CD4-positive, alpha-beta memory T cell (primary cell): ENCODE results near the gene PRODH2. TPM values are rescaled to one million over a fixed set of nuclear protein-coding genes. Genes with fewer than 3 reads are reported as not detected.

ENCODE experiments used
- CTCF ChIA-PET: fragments of 350-600 bp; sonication (Branson Sonifier 250); formaldehyde crosslinking; loops from one replicate; lab custom pipeline; 2021; ENCODE audit warnings: inconsistent platforms; ENCODE audit not compliant: partially characterized antibody; lab: Charles Lee
- POLR2A ChIA-PET: fragments of 350-600 bp; sonication (Branson Sonifier 250); formaldehyde crosslinking; loops from one replicate; lab custom pipeline; 2021; ENCODE audit not compliant: partially characterized antibody; lab: Charles Lee
- DNase-seq, 5 donors: peaks; one replicate each; pipeline versions ENCODE4 v3.0.0 to v3.0.0-alpha.2; 2020 to 2022; ENCODE audit warnings: mixed read lengths in 1 of 5
- H3K27ac ChIP-seq: one replicate; pipeline ENCODE4 v1.7.0; 2013; ENCODE audit warnings: low read depth, low read length
- H3K27me3 ChIP-seq: 2 replicates; pipeline ENCODE4 v1.7.0; 2013; ENCODE audit warnings: mild to moderate bottlenecking, low read length, moderate library complexity; ENCODE audit not compliant: insufficient read depth
- H3K36me3 ChIP-seq: 2 replicates; pipeline ENCODE4 v1.7.0; 2013; ENCODE audit warnings: mild to moderate bottlenecking, low read length, moderate library complexity; ENCODE audit not compliant: insufficient read depth
- H3K4me1 ChIP-seq: 2 replicates; pipeline ENCODE4 v1.7.0; 2013; ENCODE audit warnings: mild to moderate bottlenecking, low read length, moderate library complexity; ENCODE audit not compliant: insufficient read depth
- H3K4me3 ChIP-seq, 2 donors: one replicate each; pipeline ENCODE4 v1.7.0; 2013; ENCODE audit warnings: low read length in 2 of 2, mild to moderate bottlenecking in 1 of 2
- H3K9me3 ChIP-seq, 2 donors: one replicate each; pipeline ENCODE4 v1.7.0; 2013; ENCODE audit warnings: low read length in 2 of 2, control low read depth in 1 of 2; ENCODE audit not compliant: control insufficient read depth in 1 of 2
- H3K27ac Mint-ChIP-seq, 7 donors: one replicate each; pipeline ENCODE4 v1.8.0; 2020 to 2021; ENCODE audit warnings: mixed read lengths in 7 of 7, mild to moderate bottlenecking in 6 of 7, inconsistent platforms in 3 of 7, moderate library complexity in 3 of 7
- H3K27me3 Mint-ChIP-seq, 2 donors: one replicate each; pipeline ENCODE4 v1.8.0; 2020 to 2021; ENCODE audit warnings: mixed read lengths in 2 of 2
- H3K36me3 Mint-ChIP-seq, 2 donors: one replicate each; pipeline ENCODE4 v1.8.0; 2020 to 2021; ENCODE audit warnings: mixed read lengths in 2 of 2, inconsistent platforms in 1 of 2, mild to moderate bottlenecking in 1 of 2
- H3K4me1 Mint-ChIP-seq, 4 donors: one replicate each; pipeline ENCODE4 v1.8.0; 2020 to 2021; ENCODE audit warnings: mixed read lengths in 4 of 4, mild to moderate bottlenecking in 1 of 4
- H3K4me3 Mint-ChIP-seq, 8 donors: one replicate each; pipeline ENCODE4 v1.8.0; 2020 to 2021; ENCODE audit warnings: mixed read lengths in 8 of 8, mild to moderate bottlenecking in 7 of 8, moderate library complexity in 6 of 8, inconsistent platforms in 3 of 8
- H3K9me3 Mint-ChIP-seq, 8 donors: one replicate each; pipeline ENCODE4 v1.8.0; 2020 to 2021; ENCODE audit warnings: mixed read lengths in 8 of 8, mild to moderate bottlenecking in 5 of 8, inconsistent platforms in 3 of 8, moderate library complexity in 1 of 8
- intact Hi-C: fragments of 100-400 bp; cut with micrococcal nuclease; formaldehyde crosslinking; loops from one replicate; pipeline ENCODE4 v1.15.1; 2023
- polyA plus RNA-seq, 2 donors: library from polyadenylated mRNA; unstranded; fragments of 300-500 nt; fragmentation: Illumina TruSeq; gene quantifications; one replicate each; pipeline ENCODE4 v1.2.3, GENCODE V29; 2021
- total RNA-seq, 2 experiments: library from RNA; stranded (reverse); gene quantifications; one replicate each; pipeline ENCODE4 v1.2.3, GENCODE V29; 2021

Gene PRODH2
- total and polyA plus RNA-seq, 4 experiments from 2014 or later = not detected

DNA sequence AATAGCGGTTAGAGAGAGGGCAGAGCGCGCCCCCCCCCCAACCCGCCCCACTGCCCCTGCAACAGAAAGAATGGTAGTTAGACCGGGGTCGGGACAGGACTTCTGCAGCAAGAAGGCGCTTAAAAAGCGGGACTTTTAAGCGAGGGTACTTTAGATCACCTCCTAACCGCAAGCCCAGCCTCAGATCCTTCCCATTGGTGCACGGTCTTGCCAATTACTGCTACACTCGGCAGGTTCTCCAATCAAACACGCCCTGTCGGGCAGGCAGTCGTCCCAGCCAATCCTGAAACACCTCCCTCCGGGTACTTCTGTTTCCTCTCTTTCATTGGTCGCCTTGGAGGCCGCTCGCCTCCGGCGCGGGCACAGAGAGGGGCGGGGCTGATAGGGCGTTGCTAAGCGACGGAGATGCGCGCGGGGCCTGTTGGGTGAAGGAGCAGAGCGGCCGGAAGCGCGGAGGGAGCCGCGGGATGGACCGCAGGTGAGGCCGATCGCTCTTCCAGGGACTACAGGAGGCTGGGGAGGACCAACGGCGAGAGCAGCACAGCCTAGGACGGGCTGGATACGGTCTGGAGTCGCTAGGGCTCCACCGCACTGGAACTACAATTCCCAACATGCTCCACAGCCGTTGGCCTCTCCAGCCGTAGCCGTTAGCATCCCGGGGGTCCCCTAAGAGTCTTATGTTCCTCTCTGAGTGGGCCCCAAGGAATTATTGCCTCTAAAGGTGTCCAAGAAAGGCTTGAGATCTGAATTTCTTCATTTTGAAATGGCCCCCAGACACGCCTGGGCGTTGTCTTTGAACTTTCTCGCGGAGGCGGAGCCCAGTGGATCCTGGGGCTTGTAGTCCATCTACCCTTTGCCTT lies 54.7 kb downstream of the PRODH2 start, which contains the start of gene PROSER3:
PROSER3 (plus strand) TSS at position 428 of the 860 bp plus-strand sequence; CDS start at position 468, 40 bp downstream.
- Mint-ChIP-seq H3K4me3 (peak within 1 kb of the TSS; percentile 94 to 100 (median 98)), H3K9me3 (peaks cover 0 to 3% (median 0%) of the 10 kb centered on the region in 8 donors), H3K4me1 (peaks cover 17 to 40% (median 27%) of the 10 kb centered on the region in 4 donors), H3K27ac (peak within 1 kb of the TSS; percentile 94 to 99 (median 97)), H3K36me3 (peaks cover 11 to 28% of the 10 kb centered on the region in 2 donors), H3K27me3 (peaks cover 0 to 2% of the 10 kb centered on the region in 2 donors)
- Histone ChIP-seq H3K4me3 (peak within 1 kb of the TSS; percentile 90 to 91), H3K4me1 (peaks cover 36% of the 10 kb centered on the region), H3K36me3 (peaks cover 15% of the 10 kb centered on the region), H3K27ac (peak within 1 kb of the TSS; percentile 89), H3K27me3 (no peaks in the 10 kb centered on the region), H3K9me3 (no peaks in the 10 kb centered on the region)
- DNase-seq = peak; percentile 99 to 100 (median 100)
- CTCF ChIA-PET = interaction anchor here (1.3 kb wide), 2 partner anchors 10 to 247 kb away, joined by 3 to 5 read pairs; partner anchors contain the start of gene LIN37
- intact Hi-C loops = loop anchor here (1.0 kb wide), 4 partner anchors 10 to 173 kb away; partner anchors contain the start of genes ARHGAP33 and LIN37
- POLR2A ChIA-PET = interaction anchor here (0.7 to 3.6 kb wide), 5 partner anchors 10 to 56 kb away, joined by 3 to 23 read pairs (median 16); partner anchors contain the start of genes IGFLR1, LIN37, PSENEN and U2AF1L4

DNA sequence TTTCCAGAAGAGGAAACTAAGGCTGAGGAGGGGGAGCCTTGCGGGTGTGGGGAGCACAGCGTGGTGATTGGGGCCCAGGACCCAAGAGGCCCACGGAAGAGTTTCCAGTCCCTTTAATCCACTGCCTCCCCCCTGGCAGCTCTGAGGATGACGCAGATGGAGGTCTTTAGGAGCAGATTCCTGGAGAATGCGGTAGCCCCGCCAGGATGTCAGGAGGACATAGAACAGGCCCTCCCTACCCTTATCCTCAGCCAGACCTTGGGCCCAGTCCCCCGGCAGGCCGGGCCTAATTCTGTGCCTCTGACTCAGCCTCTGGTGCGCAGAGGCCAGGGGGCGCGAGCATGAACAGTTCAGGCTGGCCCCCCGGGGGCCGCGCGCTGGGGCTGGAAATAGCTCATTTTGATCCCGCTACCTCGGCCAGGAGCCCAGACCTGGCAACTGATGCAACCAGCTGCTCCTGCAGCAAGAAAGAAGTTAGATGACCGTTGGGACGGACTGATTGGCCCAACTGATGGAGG lies 55.4 kb downstream of the PRODH2 start:
- peaks cover 11 to 27% of the 10 kb centered on the region in 2 donors for H3K36me3 Mint-ChIP-seq
- H3K27ac Mint-ChIP-seq = peak overlapping the region in 6 of 7 donors; percentile 9 to 99 (median 95)
- peaks cover 36% of the 10 kb centered on the region for H3K4me1 ChIP-seq
- intact Hi-C loops = no loop called here
- no peak for DNase-seq
- ChIA-PET POLR2A (interaction anchor here (0.7 to 3.6 kb wide), 5 partner anchors 9 to 55 kb away, joined by 3 to 23 read pairs (median 16); partner anchors contain the start of genes IGFLR1, LIN37, PSENEN and U2AF1L4), CTCF (interaction anchor here (1.3 kb wide), 2 partner anchors 9 to 247 kb away, joined by 3 to 5 read pairs; partner anchors contain the start of gene LIN37)
- H3K4me1 Mint-ChIP-seq = peaks cover 17 to 40% (median 27%) of the 10 kb centered on the region in 4 donors
- H3K36me3 ChIP-seq = peaks cover 20% of the 10 kb centered on the region
- H3K4me3 ChIP-seq = peak overlapping the region in 1 of 2 donors; percentile 91
- no peaks in the 10 kb centered on the region for H3K27me3 ChIP-seq
- H3K27ac ChIP-seq = peak overlapping the region; percentile 89
- H3K9me3 Mint-ChIP-seq = peaks cover 0 to 3% (median 0%) of the 10 kb centered on the region in 8 donors
- H3K27me3 Mint-ChIP-seq = peaks cover 0 to 2% of the 10 kb centered on the region in 2 donors
- peak overlapping the region; percentile 94 to 100 (median 98) for H3K4me3 Mint-ChIP-seq
- H3K9me3 ChIP-seq = no peaks in the 10 kb centered on the region

DNA sequence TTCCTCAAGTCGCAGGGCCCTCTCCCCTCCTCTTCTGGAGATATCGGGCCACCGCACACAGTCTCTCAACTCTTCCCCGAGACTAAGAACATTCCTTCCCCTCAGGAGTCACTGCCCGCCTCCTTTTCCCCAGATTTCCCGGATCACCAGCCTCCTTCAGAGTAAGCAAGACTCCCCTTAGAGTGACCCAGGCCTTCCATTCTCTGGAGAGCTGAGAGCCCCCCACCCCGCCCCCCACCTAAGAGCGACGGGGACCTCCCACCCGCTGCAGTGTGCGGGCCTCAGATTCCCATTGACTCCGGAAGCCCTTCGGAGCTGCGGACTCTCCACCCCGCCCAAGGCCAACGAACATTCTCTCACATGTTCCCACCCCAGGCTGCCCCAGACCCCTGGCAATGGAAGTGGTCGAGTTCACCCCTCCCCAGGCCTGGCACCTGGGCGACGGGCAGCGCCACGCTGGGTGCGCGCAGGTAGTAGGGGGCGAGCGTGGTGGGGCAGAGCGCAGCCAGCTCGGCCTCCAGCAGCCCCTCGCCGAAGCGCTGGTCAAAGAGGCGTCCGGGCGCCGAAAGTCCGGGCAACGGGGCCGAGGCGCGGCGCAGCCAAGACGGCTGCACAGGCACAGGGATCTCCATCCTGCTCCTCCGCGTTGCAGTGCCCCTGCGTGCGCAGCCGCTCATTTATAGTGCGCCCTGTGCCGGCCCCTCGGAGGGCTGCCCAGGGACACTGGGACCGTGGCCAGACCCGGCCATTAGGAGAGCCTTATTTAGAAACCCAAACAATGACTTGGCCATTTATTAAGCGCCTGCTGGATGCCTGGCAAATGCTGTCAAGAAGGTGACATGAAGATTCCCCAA lies 56.0 kb downstream of the PRODH2 start, which contains the start of gene HSPB6:
HSPB6 (minus strand) TSS at position 653 of the 854 bp plus-strand sequence; CDS start at position 632, 21 bp downstream.
- Histone ChIP-seq H3K36me3 (peaks cover 23% of the 10 kb centered on the region), H3K27ac (peak within 1 kb of the TSS; percentile 89), H3K27me3 (no peaks in the 10 kb centered on the region), H3K4me3 (peak within 1 kb of the TSS in 1 of 2 donors; percentile 91), H3K4me1 (peaks cover 36% of the 10 kb centered on the region), H3K9me3 (no peaks in the 10 kb centered on the region)
- Mint-ChIP-seq H3K27me3 (peaks cover 0 to 2% of the 10 kb centered on the region in 2 donors), H3K36me3 (peaks cover 6 to 22% of the 10 kb centered on the region in 2 donors), H3K9me3 (peaks cover 0 to 3% (median 0%) of the 10 kb centered on the region in 8 donors), H3K4me3 (peak within 1 kb of the TSS; percentile 94 to 100 (median 98)), H3K4me1 (peaks cover 17 to 40% (median 27%) of the 10 kb centered on the region in 4 donors), H3K27ac (peak within 1 kb of the TSS; percentile 94 to 99 (median 97))
- CTCF ChIA-PET = interaction anchor here (1.3 kb wide), 2 partner anchors 9 to 246 kb away, joined by 3 to 5 read pairs; partner anchors contain the start of gene LIN37
- intact Hi-C loops = no loop called here
- POLR2A ChIA-PET = interaction anchor here (0.7 to 3.6 kb wide), 5 partner anchors 8 to 54 kb away, joined by 3 to 23 read pairs (median 16); partner anchors contain the start of genes IGFLR1, LIN37, PSENEN and U2AF1L4
- DNase-seq = no peak

DNA sequence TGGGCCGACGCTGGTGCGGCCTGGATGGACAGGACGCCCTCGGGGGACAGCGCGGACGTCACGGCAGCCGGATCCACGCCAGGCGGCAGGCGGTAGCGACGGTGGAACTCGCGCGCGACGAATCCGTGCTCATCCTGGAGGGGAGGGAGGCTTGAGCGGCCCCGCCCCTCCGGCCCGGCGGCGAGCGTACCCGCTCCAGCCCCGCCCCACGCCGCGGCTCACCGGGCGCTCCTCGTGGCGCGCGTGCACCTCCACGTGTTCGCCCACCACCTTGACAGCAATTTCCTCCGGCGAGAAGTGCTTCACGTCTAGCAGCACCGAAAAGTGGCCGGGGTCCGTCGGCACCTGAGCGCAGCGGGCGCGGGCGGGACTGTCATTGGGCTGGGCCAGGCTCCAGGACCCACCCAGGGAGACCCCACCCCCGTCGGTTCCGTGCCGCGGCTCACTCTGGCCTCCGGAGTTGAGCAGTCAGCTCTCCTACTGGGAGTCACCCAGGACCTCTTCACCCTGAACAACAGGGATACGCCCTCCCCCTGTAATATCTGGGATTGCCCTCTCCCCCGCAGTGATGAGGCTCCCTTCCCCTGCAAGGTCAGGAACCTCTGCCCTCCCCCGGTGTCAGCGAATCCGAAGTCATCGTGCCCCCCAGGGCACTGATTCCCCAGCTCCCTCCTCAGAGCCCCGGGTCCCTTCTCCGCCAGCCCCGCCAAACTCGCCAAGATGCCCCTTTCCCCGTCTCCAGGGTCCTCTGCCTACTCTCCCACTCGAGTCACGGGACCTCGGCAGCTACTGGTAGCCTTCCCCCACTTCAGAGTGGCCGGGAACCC lies 56.9 kb downstream of the PRODH2 start:
- Mint-ChIP-seq H3K4me1 (peaks cover 17 to 40% (median 27%) of the 10 kb centered on the region in 4 donors), H3K4me3 (peak overlapping the region in 7 of 8 donors; percentile 13 to 61 (median 34)), H3K36me3 (peaks cover 6 to 22% of the 10 kb centered on the region in 2 donors), H3K27ac (peak overlapping the region in 4 of 7 donors; percentile 41 to 59 (median 50)), H3K9me3 (peaks cover 0 to 3% (median 0%) of the 10 kb centered on the region in 8 donors), H3K27me3 (peaks cover 0 to 2% of the 10 kb centered on the region in 2 donors)
- ChIA-PET POLR2A (interaction anchor here (2.4 to 3.6 kb wide), 4 partner anchors 7 to 16 kb away, joined by 14 to 23 read pairs (median 16); partner anchors contain the start of genes IGFLR1, LIN37, PSENEN and U2AF1L4), CTCF (no interaction called here)
- peak; percentile 57 to 69 (median 68) for DNase-seq
- Histone ChIP-seq H3K4me3 (no peak overlapping the region), H3K36me3 (peaks cover 23% of the 10 kb centered on the region), H3K27me3 (no peaks in the 10 kb centered on the region), H3K4me1 (peaks cover 36% of the 10 kb centered on the region), H3K9me3 (no peaks in the 10 kb centered on the region), H3K27ac (no peak overlapping the region)
- intact Hi-C loops = no loop called here

DNA sequence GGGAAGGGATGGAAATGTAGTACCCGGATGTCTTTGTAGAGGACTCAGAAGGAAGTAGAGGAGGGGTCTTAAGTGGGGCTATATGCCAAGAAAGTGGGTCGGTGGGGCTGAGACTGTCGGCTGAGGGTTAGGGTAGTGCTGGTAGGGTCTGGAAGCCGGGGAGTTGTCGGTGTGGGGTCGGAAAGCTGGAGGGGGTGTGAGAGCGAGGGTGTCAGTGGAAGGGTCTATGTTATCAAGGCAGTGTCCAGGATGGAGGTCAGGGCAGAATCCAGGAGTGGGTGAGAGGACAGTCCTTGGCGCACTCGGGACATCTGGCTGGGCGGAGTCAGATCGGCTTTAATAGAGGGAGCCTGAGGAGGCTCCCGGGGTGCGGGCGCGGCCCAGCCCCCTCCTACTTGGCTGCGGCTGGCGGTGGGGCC lies 57.5 kb downstream of the PRODH2 start:
- Histone ChIP-seq H3K27ac (no peak overlapping the region), H3K9me3 (no peaks in the 10 kb centered on the region), H3K36me3 (peaks cover 23% of the 10 kb centered on the region), H3K4me1 (peaks cover 36% of the 10 kb centered on the region), H3K4me3 (no peak overlapping the region), H3K27me3 (no peaks in the 10 kb centered on the region)
- Mint-ChIP-seq H3K27me3 (peaks cover 0 to 2% of the 10 kb centered on the region in 2 donors), H3K4me1 (peaks cover 17 to 40% (median 27%) of the 10 kb centered on the region in 4 donors), H3K27ac (peak overlapping the region in 3 of 7 donors; percentile 27 to 41 (median 32)), H3K9me3 (peaks cover 0 to 3% (median 0%) of the 10 kb centered on the region in 8 donors), H3K4me3 (peak overlapping the region in 7 of 8 donors; percentile 13 to 65 (median 40)), H3K36me3 (peaks cover 6 to 22% of the 10 kb centered on the region in 2 donors)
- ChIA-PET CTCF (no interaction called here), POLR2A (interaction anchor here (2.9 to 3.6 kb wide), 3 partner anchors 10 to 15 kb away, joined by 16 to 23 read pairs (median 16); partner anchors contain the start of genes IGFLR1, PSENEN and U2AF1L4)
- DNase-seq = no peak
- intact Hi-C loops = no loop called here
